ENCODE data around the gene KCNQ1. TPM values are rescaled to one million over a fixed set of nuclear protein-coding genes. Genes with fewer than 3 reads are reported as not detected.

Gene KCNQ1
- total RNA-seq, 1 experiment from 2014 or later: 10.7 TPM

GRCh38 chr11:2750101-2750681 is 305.4 kb downstream of the KCNQ1 start:
- BruUV-seq (replicated peaks): no TSS peak
- no peaks in the 10 kb centered on the region for H3K27me3 ChIP-seq (ENCODE audit: insufficient read depth, low read length)
- POLR2A ChIA-PET: interaction anchor here (0.5 kb wide), 1 partner anchor 50 kb away, joined by 3 read pairs; the partner anchor contains the start of gene KCNQ1OT1

More at GRCh38 chr11:2750101-2750681, 305.4 kb downstream of the KCNQ1 start:
- DNase-seq (ENCODE audit: low read depth, low spot score) (no peak), ATAC-seq (no peak)
- Histone ChIP-seq H3K79me2 (ENCODE audit: insufficient read depth, low read length) (no peaks in the 10 kb centered on the region), H3K4me2 (ENCODE audit: low read length) (no peak overlapping the region), H4K20me1 (ENCODE audit: insufficient read depth) (no peaks in the 10 kb centered on the region), H3K4me1 (ENCODE audit: control insufficient read depth in 1 of 2, insufficient read depth in 2 of 2, low read length in 2 of 2) (peaks cover 9 to 14% of the 10 kb centered on the region in 2 experiments), H3K9me3 (ENCODE audit: control insufficient read depth in 1 of 2, insufficient read depth in 1 of 2, low read depth in 1 of 2, low read length in 2 of 2) (no peaks in the 10 kb centered on the region), H3K9ac (ENCODE audit: low read length) (no peak overlapping the region), H3K36me3 (ENCODE audit: control insufficient read depth in 1 of 2, insufficient read depth in 2 of 2, low read length in 2 of 2) (no peaks in the 10 kb centered on the region), H3K9me2 (ENCODE audit: insufficient read depth) (no peaks in the 10 kb centered on the region), H3K4me3 (replicated peaks in 1 of 2; ENCODE audit: low read depth in 1 of 2, low read length in 2 of 2) (no peak overlapping the region), H2AFZ (ENCODE audit: low read depth, low read length, poor library complexity, severe bottlenecking) (no peak overlapping the region), H3K27ac (ENCODE audit: low read depth, low read length) (no peak overlapping the region)
- no peak for TF ChIP-seq JUND (IDR thresholded peaks at IDR 0.05)
- TF ChIP-seq FOSL1 (IDR thresholded peaks at IDR 0.05; ENCODE audit: low read depth): no peak
- no peak for TF ChIP-seq ZFX (IDR thresholded peaks at IDR 0.05)
- no peak for TF ChIP-seq EGR1 (IDR thresholded peaks at IDR 0.05; ENCODE audit: low read depth)
- TF ChIP-seq ELF1 (IDR thresholded peaks at IDR 0.05; ENCODE audit: borderline replicate concordance, low read depth): no peak
- no peak for TF ChIP-seq TCF7L2 (IDR thresholded peaks at IDR 0.05; ENCODE audit: borderline replicate concordance, extremely low read depth, insufficient read depth, insufficient read length)
- no peak for TF ChIP-seq REST (IDR thresholded peaks at IDR 0.05; ENCODE audit: low read depth)
- TF ChIP-seq YY1 (IDR thresholded peaks at IDR 0.05; ENCODE audit: extremely low read depth, insufficient replicate concordance, low read depth, low read length): no peak
- no peak for TF ChIP-seq EZH2phosphoT487 (IDR thresholded peaks at IDR 0.05; ENCODE audit: borderline replicate concordance)
- no peak for TF ChIP-seq SRF (IDR thresholded peaks at IDR 0.05; ENCODE audit: low read depth)
- TF ChIP-seq SIN3A (IDR thresholded peaks at IDR 0.05; ENCODE audit: low read depth): no peak
- no peak for TF ChIP-seq ATF3 (IDR thresholded peaks at IDR 0.05)
- no peak for TF ChIP-seq MAX (IDR thresholded peaks at IDR 0.05)
- no peak for TF ChIP-seq CEBPB (IDR thresholded peaks at IDR 0.05; ENCODE audit: low read depth)
- no peak for TF ChIP-seq CTCF (IDR thresholded peaks at IDR 0.05 in 2 of 3, conservative IDR thresholded peaks at IDR 0.05 in 1 of 3; ENCODE audit: borderline replicate concordance in 1 of 3, insufficient read depth in 1 of 3, low read depth in 2 of 3, low read length in 2 of 3)
- no peak for TF ChIP-seq ZNF274 (IDR thresholded peaks at IDR 0.05; ENCODE audit: low read depth, low read length)
- TF ChIP-seq, protein P1, sequence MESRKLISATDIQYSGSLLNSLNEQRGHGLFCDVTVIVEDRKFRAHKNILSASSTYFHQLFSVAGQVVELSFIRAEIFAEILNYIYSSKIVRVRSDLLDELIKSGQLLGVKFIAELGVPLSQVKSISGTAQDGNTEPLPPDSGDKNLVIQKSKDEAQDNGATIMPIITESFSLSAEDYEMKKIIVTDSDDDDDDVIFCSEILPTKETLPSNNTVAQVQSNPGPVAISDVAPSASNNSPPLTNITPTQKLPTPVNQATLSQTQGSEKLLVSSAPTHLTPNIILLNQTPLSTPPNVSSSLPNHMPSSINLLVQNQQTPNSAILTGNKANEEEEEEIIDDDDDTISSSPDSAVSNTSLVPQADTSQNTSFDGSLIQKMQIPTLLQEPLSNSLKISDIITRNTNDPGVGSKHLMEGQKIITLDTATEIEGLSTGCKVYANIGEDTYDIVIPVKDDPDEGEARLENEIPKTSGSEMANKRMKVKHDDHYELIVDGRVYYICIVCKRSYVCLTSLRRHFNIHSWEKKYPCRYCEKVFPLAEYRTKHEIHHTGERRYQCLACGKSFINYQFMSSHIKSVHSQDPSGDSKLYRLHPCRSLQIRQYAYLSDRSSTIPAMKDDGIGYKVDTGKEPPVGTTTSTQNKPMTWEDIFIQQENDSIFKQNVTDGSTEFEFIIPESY (IDR thresholded peaks at IDR 0.05; ENCODE audit: extremely low read depth, insufficient replicate concordance, low read length): no peak
- TF ChIP-seq SP1 (IDR thresholded peaks at IDR 0.05; ENCODE audit: low read depth): no peak
- no peak for TF ChIP-seq CBX3 (IDR thresholded peaks at IDR 0.05; ENCODE audit: low read depth)
- no peak for TF ChIP-seq POLR2A (IDR thresholded peaks at IDR 0.05; ENCODE audit: borderline replicate concordance, extremely low read depth, insufficient read depth, insufficient read length)
- ChIA-PET RAD21 (ENCODE audit: low non-redundant PET in 1 of 2, low total read pairs in 2 of 2, uncharacterized antibody in 2 of 2, unreplicated experiment in 2 of 2) (no interaction called here), CTCF (no interaction called here)
- intact Hi-C loops (cut with micrococcal nuclease): no loop called here
